ENCODE measurements around the gene HRH4. TPM values are rescaled to one million over a fixed set of nuclear protein-coding genes. Genes with fewer than 3 reads are reported as not detected.

HRH4 gene
- total RNA-seq, 1 donor = under 0.01 TPM

DNA sequence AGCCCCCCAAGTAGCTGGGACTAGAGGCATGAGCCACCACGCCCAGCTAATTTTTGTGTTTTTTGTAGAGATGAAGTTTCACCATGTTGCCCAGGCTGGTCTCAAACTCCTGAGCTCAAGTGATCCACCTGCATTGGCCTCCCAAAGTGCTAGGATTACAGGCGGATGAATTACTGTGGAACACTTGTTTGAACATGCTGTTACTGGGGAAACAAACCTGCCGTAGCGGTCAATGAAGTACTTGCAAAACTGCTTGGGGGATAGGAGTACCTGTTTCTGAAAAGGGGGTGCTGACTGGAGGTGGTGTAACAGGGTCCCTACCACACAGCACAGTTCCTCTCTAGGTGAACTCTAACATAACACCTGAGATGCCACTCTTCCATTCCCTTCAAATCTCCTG, 39.9 kb upstream of the HRH4 start:
- Histone ChIP-seq H2AFZ (ENCODE audit: low read length) (no peak overlapping the region), H3K27me3 (ENCODE audit: insufficient read depth, low read length) (peaks cover 40% of the 10 kb centered on the region), H3K79me2 (ENCODE audit: insufficient read depth, low read length) (no peaks in the 10 kb centered on the region), H4K20me1 (ENCODE audit: insufficient read depth, low read length) (no peaks in the 10 kb centered on the region), H3K36me3 (ENCODE audit: insufficient read depth, low read length) (no peaks in the 10 kb centered on the region), H3K4me3 (ENCODE audit: insufficient read depth, low read length) (no peak overlapping the region), H3K4me2 (ENCODE audit: insufficient read depth, low read length) (no peak overlapping the region), H3K9me3 (ENCODE audit: low read depth, low read length) (no peaks in the 10 kb centered on the region), H3K4me1 (ENCODE audit: insufficient read depth, low read length) (no peaks in the 10 kb centered on the region), H3K27ac (ENCODE audit: low read depth, low read length) (no peak overlapping the region)
- TF ChIP-seq, protein P1, sequence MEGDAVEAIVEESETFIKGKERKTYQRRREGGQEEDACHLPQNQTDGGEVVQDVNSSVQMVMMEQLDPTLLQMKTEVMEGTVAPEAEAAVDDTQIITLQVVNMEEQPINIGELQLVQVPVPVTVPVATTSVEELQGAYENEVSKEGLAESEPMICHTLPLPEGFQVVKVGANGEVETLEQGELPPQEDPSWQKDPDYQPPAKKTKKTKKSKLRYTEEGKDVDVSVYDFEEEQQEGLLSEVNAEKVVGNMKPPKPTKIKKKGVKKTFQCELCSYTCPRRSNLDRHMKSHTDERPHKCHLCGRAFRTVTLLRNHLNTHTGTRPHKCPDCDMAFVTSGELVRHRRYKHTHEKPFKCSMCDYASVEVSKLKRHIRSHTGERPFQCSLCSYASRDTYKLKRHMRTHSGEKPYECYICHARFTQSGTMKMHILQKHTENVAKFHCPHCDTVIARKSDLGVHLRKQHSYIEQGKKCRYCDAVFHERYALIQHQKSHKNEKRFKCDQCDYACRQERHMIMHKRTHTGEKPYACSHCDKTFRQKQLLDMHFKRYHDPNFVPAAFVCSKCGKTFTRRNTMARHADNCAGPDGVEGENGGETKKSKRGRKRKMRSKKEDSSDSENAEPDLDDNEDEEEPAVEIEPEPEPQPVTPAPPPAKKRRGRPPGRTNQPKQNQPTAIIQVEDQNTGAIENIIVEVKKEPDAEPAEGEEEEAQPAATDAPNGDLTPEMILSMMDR (IDR thresholded peaks at IDR 0.05; ENCODE audit: extremely low read depth, low read depth, low read length) = no peak
- DNase-seq (ENCODE audit: insufficient read length, low spot score, missing footprints) = no peak

DNA sequence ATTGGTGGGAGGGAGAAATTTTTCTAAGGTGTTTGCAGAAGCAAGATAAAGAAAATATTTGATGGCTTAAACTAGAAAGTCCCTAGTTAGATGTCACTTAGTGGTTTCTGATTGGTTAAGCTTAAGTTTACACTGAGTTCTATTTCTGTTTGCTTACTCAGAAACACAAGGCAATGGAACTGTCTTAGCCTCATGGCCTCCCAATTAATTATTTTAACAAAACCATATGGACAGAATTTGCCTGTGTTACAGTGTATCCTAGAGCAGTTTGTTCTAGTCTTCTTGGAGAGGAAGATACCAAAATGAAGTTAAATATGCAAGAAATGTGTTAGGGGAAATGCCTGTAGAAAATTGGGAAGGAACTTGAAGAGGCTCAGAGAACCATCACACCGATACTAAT, 38.6 kb upstream of the HRH4 start:
- no peak for DNase-seq (ENCODE audit: insufficient read length, low spot score, missing footprints)
- Histone ChIP-seq H3K27me3 (ENCODE audit: insufficient read depth, low read length) (peaks cover 39% of the 10 kb centered on the region), H2AFZ (ENCODE audit: low read length) (no peak overlapping the region), H3K4me2 (ENCODE audit: insufficient read depth, low read length) (no peak overlapping the region), H3K36me3 (ENCODE audit: insufficient read depth, low read length) (no peaks in the 10 kb centered on the region), H3K4me3 (ENCODE audit: insufficient read depth, low read length) (no peak overlapping the region), H3K9me3 (ENCODE audit: low read depth, low read length) (no peaks in the 10 kb centered on the region), H3K4me1 (ENCODE audit: insufficient read depth, low read length) (peaks cover 5% of the 10 kb centered on the region), H3K27ac (ENCODE audit: low read depth, low read length) (no peak overlapping the region), H4K20me1 (ENCODE audit: insufficient read depth, low read length) (no peaks in the 10 kb centered on the region), H3K79me2 (ENCODE audit: insufficient read depth, low read length) (peaks cover under 1% of the 10 kb centered on the region)
- TF ChIP-seq, protein P1 (IDR thresholded peaks at IDR 0.05; ENCODE audit: extremely low read depth, low read depth, low read length) = no peak

DNA sequence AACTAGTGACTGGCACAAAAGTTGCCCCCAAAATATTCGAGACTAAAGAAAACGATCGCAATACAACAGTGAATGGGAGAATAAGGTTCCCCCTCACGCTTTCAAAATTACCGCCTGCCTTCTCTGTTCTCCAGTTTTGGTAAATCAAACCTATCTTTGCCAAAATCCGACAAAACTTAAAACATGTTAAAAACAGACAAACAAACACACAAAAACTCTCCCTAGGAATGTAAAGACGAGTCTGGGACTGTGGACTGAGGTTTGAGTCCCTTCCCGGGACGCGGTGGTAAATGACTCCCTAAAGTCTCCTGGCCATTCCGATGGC, 34.4 kb upstream of the HRH4 start:
- Histone ChIP-seq H3K4me2 (ENCODE audit: insufficient read depth, low read length) (peak overlapping the region; percentile 94), H3K4me3 (ENCODE audit: insufficient read depth, low read length) (peak overlapping the region; percentile 86), H3K27me3 (ENCODE audit: insufficient read depth, low read length) (peaks cover 27% of the 10 kb centered on the region), H3K9me3 (ENCODE audit: low read depth, low read length) (no peaks in the 10 kb centered on the region), H3K27ac (ENCODE audit: low read depth, low read length) (peak overlapping the region; percentile 76), H2AFZ (ENCODE audit: low read length) (peak overlapping the region; percentile 99), H4K20me1 (ENCODE audit: insufficient read depth, low read length) (no peaks in the 10 kb centered on the region), H3K4me1 (ENCODE audit: insufficient read depth, low read length) (peaks cover 16% of the 10 kb centered on the region), H3K79me2 (ENCODE audit: insufficient read depth, low read length) (peaks cover 14% of the 10 kb centered on the region), H3K36me3 (ENCODE audit: insufficient read depth, low read length) (peaks cover 1% of the 10 kb centered on the region)
- TF ChIP-seq, protein P1 (IDR thresholded peaks at IDR 0.05; ENCODE audit: extremely low read depth, low read depth, low read length) = no peak
- no peak for DNase-seq (ENCODE audit: insufficient read length, low spot score, missing footprints)

DNA sequence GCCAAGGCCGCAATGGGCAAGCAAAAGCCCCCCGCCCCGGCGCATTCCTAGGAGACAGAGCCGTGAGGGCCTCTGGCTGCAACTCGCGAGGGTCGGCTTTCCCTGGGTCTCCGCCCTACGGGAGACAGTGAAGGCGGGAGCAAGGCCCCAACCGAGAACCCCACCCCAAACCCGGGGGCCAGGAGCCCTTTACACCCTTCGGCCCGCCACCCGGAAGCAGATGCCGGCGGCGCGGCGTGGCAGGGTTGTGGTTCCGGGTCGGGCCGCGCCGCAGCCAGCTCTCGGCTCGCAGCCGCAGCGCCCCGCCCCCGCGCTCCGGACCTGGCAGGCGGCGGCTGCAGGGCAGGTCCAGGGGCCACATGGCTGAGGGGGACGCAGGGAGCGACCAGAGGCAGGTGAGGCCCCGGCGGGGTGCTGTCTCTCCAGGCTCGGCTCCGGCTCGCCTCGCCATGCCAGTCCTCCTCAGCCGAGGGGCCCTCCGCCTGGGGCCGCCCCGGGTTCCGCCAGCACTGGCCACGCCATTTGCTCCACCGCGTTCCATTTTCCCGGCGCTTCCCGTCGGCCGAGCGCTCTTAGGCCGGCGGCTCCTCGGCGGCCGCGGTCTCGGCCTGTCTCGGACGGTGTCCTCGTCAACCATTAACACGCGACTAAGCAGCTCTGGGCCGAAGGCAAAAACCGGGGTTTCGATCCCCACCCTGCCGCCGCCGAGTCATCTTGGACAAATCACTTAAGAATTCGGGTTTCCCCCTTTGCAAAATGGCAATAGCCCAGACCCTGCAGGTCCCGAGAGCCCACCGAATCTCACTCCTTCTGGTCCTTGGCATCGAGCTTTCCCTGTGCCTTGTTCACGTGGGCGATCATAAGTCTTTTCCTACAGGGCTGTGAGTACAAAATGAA, 33.8 kb upstream of the HRH4 start, which contains the start of gene IMPACT:
Gene IMPACT (plus strand): TSS at position 273 of the 897 bp plus-strand sequence. CDS start 87 bp downstream, at position 360.
- H3K36me3 ChIP-seq (ENCODE audit: insufficient read depth, low read length) = peaks cover 4% of the 10 kb centered on the region
- peak; percentile 97 for DNase-seq (ENCODE audit: insufficient read length, low spot score, missing footprints)
- TF ChIP-seq, protein P1 (IDR thresholded peaks at IDR 0.05; ENCODE audit: extremely low read depth, low read depth, low read length) = no peak
- H3K27me3 ChIP-seq (ENCODE audit: insufficient read depth, low read length) = peaks cover 23% of the 10 kb centered on the region
- peak within 1 kb of the TSS; percentile 86 for H3K4me3 ChIP-seq (ENCODE audit: insufficient read depth, low read length)
- peak within 1 kb of the TSS; percentile 76 for H3K27ac ChIP-seq (ENCODE audit: low read depth, low read length)
- H3K79me2 ChIP-seq (ENCODE audit: insufficient read depth, low read length) = peaks cover 14% of the 10 kb centered on the region
- peaks cover 16% of the 10 kb centered on the region for H3K4me1 ChIP-seq (ENCODE audit: insufficient read depth, low read length)
- H3K4me2 ChIP-seq (ENCODE audit: insufficient read depth, low read length) = peak within 1 kb of the TSS; percentile 94
- no peaks in the 10 kb centered on the region for H4K20me1 ChIP-seq (ENCODE audit: insufficient read depth, low read length)
- H2AFZ ChIP-seq (ENCODE audit: low read length) = peak within 1 kb of the TSS; percentile 99
- H3K9me3 ChIP-seq (ENCODE audit: low read depth, low read length) = no peaks in the 10 kb centered on the region

All from osteoblast (primary cell).